CD4-positive, CD25-positive, alpha-beta regulatory T cell (primary cell): ENCODE data around the gene DSTN. TPM values are rescaled to one million over a fixed set of nuclear protein-coding genes. Genes with fewer than 3 reads are reported as not detected.
A peak's percentile ranks its signal among the peaks of the same experiment; 100 is the strongest.

Experiments used
- ATAC-seq, 2 donors: fragments of 150-1000 bp; cut with Tn5 transposase; one replicate each; pipeline ENCODE4 v1.10.0; 2021; ENCODE audit warnings: low read depth in 2 of 2, moderate number of reproducible peaks in 2 of 2, moderate library complexity in 1 of 2
- DNase-seq, 3 donors: peaks; one replicate each; pipeline versions ENCODE4 v3.0.0 to v3.0.0-alpha.2; 2012 to 2022; ENCODE audit warnings: mixed read lengths in 1 of 3
- H3K27ac ChIP-seq: one replicate; pipeline ENCODE4 v1.7.0; 2013; ENCODE audit warnings: mild to moderate bottlenecking, low read length; ENCODE audit not compliant: insufficient read depth, poor library complexity, severe bottlenecking
- H3K27me3 ChIP-seq: one replicate; pipeline ENCODE4 v1.7.0; 2013; ENCODE audit warnings: low read length; ENCODE audit not compliant: control insufficient read depth, insufficient read depth
- H3K36me3 ChIP-seq: one replicate; pipeline ENCODE4 v1.7.0; 2013; ENCODE audit warnings: mild to moderate bottlenecking, low read length, moderate library complexity; ENCODE audit not compliant: control insufficient read depth, insufficient read depth
- H3K4me1 ChIP-seq: 2 replicates; pipeline ENCODE4 v1.7.0; 2013; ENCODE audit warnings: mild to moderate bottlenecking, low read length; ENCODE audit not compliant: insufficient read depth, control insufficient read depth, poor library complexity, severe bottlenecking
- H3K4me3 ChIP-seq: one replicate; pipeline ENCODE4 v1.7.0; 2013; ENCODE audit warnings: low read depth, mild to moderate bottlenecking, low read length, moderate library complexity
- H3K9me3 ChIP-seq, 2 experiments: 1 replicate in 1 of 2; 2 replicates in 1 of 2; pipeline ENCODE4 v1.7.0; 2013; ENCODE audit warnings: low read length in 2 of 2, mild to moderate bottlenecking in 1 of 2, moderate library complexity in 1 of 2; ENCODE audit not compliant: control insufficient read depth in 2 of 2
- H3K27ac Mint-ChIP-seq, 3 donors: one replicate each; pipeline ENCODE4 v1.8.0; 2020 to 2022; ENCODE audit warnings: mild to moderate bottlenecking in 3 of 3, mixed read lengths in 3 of 3, moderate library complexity in 2 of 3
- H3K27me3 Mint-ChIP-seq: one replicate; pipeline ENCODE4 v1.8.0; 2022; ENCODE audit warnings: mild to moderate bottlenecking, mixed read lengths
- H3K36me3 Mint-ChIP-seq: one replicate; pipeline ENCODE4 v1.8.0; 2020; ENCODE audit warnings: mixed read lengths
- H3K4me1 Mint-ChIP-seq, 4 donors: one replicate each; pipeline ENCODE4 v1.8.0; 2020 to 2022; ENCODE audit warnings: mixed read lengths in 4 of 4, mild to moderate bottlenecking in 1 of 4
- H3K4me3 Mint-ChIP-seq, 4 donors: one replicate each; pipeline ENCODE4 v1.8.0; 2020 to 2022; ENCODE audit warnings: mild to moderate bottlenecking in 4 of 4, mixed read lengths in 4 of 4, moderate library complexity in 3 of 4
- H3K9me3 Mint-ChIP-seq, 7 donors: one replicate each; pipeline ENCODE4 v1.8.0; 2020 to 2022; ENCODE audit warnings: mixed read lengths in 7 of 7, mild to moderate bottlenecking in 3 of 7, moderate library complexity in 2 of 7
- polyA plus RNA-seq, 4 donors: library from polyadenylated mRNA; unstranded; fragments of 300-500 nt; fragmentation: Illumina TruSeq; gene quantifications; one replicate each; pipeline ENCODE4 v1.2.3, GENCODE V29; 2021
- total RNA-seq: library from RNA; stranded (reverse); gene quantifications from one replicate; pipeline ENCODE4 v1.2.3, GENCODE V29; 2022

DSTN gene
- total and polyA plus RNA-seq, 5 donors from 2014 or later: 50.6 to 145 (median 106) TPM

DNA sequence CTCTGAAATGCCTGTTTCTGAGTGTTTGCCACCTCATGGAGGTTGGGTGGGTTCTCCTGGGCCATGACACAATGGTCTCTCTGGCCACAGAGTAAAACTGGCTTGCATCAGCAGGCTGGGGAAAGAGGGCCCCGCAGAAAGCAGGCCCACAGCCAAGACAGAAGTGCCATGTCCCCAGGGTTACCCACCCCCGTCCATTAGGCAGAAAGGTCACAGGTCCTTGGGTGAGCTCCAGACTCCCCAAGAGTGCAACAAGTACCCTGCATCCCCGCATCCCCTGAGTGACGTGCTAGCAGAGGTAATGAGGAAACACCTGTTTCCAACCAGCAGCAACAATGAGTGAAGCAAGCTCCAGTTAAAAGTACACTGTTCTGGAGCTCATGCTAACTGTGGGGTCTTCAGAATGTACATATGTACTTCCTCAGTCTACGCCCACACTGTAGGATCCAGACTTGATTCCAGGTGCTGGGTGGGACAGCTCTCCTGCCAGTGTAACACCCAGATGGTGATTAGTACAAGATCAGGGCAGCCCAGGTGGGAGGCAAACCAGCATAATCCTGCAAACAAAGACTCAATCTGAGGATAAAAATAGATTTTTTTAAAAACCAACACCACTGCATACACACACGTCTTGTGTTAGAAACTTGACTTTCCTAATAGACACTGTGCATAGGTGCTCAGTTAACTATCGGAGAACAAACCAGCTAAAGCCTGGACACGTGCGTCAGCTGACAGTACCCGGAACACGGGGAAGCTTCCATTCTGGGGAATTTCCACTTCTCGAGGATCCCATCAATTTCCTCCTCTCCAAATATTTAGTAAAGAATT is 80.6 kb downstream of the DSTN start:
- Histone ChIP-seq H3K27ac (no peak overlapping the region), H3K4me1 (no peaks in the 10 kb centered on the region), H3K27me3 (no peaks in the 10 kb centered on the region), H3K9me3 (no peaks in the 10 kb centered on the region), H3K4me3 (no peak overlapping the region), H3K36me3 (no peaks in the 10 kb centered on the region)
- Mint-ChIP-seq H3K36me3 (peaks cover 10% of the 10 kb centered on the region), H3K27me3 (no peaks in the 10 kb centered on the region), H3K9me3 (no peaks in the 10 kb centered on the region), H3K27ac (no peak overlapping the region), H3K4me1 (peaks cover 0 to 5% (median 1%) of the 10 kb centered on the region in 4 donors), H3K4me3 (no peak overlapping the region)
- ATAC-seq (no peak), DNase-seq (no peak)

DNA sequence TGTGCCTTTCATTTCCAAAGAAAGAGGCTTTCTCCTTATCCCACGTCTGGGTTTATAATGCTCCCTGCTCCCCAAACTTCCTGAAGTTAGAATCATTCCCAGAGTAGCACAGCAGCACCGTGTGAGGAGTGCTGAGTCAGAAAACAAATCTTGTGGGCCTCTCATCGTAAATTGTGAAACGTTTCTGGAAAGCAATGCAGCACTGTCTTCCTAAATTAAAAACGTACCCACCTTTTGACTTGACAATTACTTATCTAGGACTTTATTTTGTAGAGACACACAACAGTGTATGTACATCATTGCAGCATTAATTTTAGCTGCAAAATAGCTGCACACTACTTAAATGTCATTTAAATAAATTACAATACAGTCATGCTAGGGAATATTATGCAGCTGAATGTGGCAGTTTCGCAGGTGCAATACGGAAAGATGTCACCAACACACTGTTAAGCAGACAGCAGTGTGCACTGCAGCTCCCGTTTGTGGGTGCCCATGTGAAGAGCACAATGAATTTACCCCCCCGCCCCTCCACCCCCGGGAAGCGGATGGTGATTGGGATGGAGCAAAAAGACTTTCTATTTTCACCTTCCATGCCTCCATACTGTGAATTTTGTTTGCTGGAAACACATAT is 81.4 kb downstream of the DSTN start:
- no peaks in the 10 kb centered on the region for H3K4me1 ChIP-seq
- no peaks in the 10 kb centered on the region for H3K9me3 ChIP-seq
- Mint-ChIP-seq H3K27ac (no peak overlapping the region), H3K9me3 (no peaks in the 10 kb centered on the region), H3K4me3 (no peak overlapping the region), H3K36me3 (peaks cover 10% of the 10 kb centered on the region), H3K27me3 (no peaks in the 10 kb centered on the region), H3K4me1 (peaks cover 0 to 5% (median 1%) of the 10 kb centered on the region in 4 donors)
- no peak overlapping the region for H3K27ac ChIP-seq
- ATAC-seq (no peak), DNase-seq (no peak)
- no peaks in the 10 kb centered on the region for H3K36me3 ChIP-seq
- H3K4me3 ChIP-seq: no peak overlapping the region
- no peaks in the 10 kb centered on the region for H3K27me3 ChIP-seq

DNA sequence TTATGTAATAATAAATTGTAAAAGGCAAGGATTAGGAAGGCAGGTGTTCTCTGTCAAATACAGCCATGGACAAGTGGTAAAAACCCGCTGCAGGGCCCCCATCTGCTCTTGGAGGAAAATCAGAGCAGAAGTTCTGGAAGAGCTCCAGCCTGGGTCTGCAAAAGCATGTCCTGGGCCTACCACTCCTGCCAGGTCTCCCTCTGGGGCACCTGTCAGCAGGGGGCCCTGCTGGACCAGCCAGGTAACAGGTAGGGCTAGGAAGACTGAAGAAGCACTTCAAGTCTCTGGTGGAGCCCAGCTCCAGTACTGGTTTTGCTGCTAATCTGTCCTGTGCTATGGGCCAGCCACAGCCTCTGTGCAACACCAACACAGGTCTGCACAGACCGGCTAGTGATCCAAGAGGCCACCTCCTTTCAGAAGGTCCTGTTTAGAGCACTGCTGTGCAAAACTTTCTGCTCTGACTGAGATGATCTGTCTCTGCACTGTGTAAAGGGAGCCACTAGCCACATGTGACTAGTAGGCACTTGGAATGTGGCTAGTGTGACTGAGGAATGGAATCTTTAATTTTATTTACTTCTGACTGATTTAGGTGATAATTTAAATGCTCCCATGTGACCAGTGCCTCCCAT is 82.0 kb downstream of the DSTN start:
- Mint-ChIP-seq H3K4me3 (no peak overlapping the region), H3K9me3 (no peaks in the 10 kb centered on the region), H3K4me1 (peaks cover 0 to 5% (median 1%) of the 10 kb centered on the region in 4 donors), H3K27me3 (no peaks in the 10 kb centered on the region), H3K27ac (no peak overlapping the region), H3K36me3 (peaks cover 10% of the 10 kb centered on the region)
- Histone ChIP-seq H3K27me3 (no peaks in the 10 kb centered on the region), H3K36me3 (no peaks in the 10 kb centered on the region), H3K4me3 (no peak overlapping the region), H3K4me1 (no peaks in the 10 kb centered on the region), H3K27ac (no peak overlapping the region), H3K9me3 (no peaks in the 10 kb centered on the region)
- DNase-seq (peak in 1 of 3 donors; percentile 18), ATAC-seq (no peak)

DNA sequence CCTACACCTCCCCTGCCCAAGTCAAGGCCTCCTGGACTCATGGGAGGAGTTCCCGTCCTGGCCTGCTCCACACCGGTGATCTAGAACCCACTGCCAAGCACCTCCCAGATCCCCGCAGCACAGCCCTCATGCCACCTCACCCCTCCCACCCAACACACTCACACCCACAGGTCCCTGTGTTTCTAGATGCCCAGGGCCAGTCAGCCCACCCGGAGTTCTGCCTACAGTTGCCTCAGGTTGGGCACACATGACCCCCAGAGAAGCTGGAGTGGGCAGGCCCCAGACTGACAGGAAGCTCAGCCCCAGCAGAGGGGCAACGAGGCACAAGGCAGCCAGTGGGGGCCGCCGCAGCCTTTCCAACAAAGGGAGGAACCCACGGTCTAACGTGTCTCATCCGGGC is 82.5 kb downstream of the DSTN start:
- H3K27ac ChIP-seq: no peak overlapping the region
- H3K27ac Mint-ChIP-seq: no peak overlapping the region
- no peaks in the 10 kb centered on the region for H3K9me3 ChIP-seq
- ATAC-seq (no peak), DNase-seq (no peak)
- peaks cover 12% of the 10 kb centered on the region for H3K36me3 Mint-ChIP-seq
- H3K27me3 Mint-ChIP-seq: no peaks in the 10 kb centered on the region
- no peaks in the 10 kb centered on the region for H3K27me3 ChIP-seq
- no peaks in the 10 kb centered on the region for H3K9me3 Mint-ChIP-seq
- peaks cover 0 to 5% (median 4%) of the 10 kb centered on the region in 4 donors for H3K4me1 Mint-ChIP-seq
- H3K4me1 ChIP-seq: no peaks in the 10 kb centered on the region
- no peak overlapping the region for H3K4me3 Mint-ChIP-seq
- no peak overlapping the region for H3K4me3 ChIP-seq
- no peaks in the 10 kb centered on the region for H3K36me3 ChIP-seq

DNA sequence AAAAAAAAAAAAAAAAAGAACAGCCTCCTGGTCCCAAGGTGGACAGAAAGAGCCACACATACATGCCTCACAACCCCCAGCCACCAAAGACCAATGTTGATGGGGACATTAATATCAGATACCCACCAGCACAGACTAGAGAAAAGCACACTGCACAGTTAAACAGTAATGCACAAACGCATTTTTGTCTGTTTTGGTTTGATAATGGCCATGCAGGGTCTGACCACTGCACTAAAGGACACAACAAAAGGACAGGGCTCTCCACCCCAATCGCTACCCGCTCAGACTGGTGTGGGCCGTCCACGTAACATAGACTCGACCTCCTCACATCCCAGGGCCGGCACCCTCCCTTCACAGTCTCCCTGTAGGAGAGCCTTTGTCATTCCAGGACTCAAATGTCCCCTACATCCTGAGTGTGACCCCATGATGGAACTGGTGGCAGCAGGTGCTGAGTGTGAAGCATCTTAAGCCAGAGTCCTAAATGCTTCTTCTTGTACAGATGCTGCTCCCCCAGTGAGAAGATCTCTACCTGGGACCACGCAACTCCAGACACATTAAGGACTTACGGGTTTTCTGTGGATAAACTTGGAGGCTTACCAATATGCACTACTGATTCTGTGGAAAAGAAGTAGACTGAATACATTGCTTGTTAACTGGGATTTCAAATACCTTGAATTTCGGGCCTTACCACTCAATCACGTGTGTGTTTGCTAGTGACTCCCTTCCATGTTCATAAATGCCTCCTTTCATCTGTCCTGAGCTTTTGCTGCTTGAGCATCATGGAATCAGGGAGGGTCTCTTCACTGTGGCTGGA is 84.2 kb downstream of the DSTN start:
- Histone ChIP-seq H3K36me3 (no peaks in the 10 kb centered on the region), H3K27ac (no peak overlapping the region), H3K4me1 (no peaks in the 10 kb centered on the region), H3K9me3 (no peaks in the 10 kb centered on the region), H3K4me3 (no peak overlapping the region), H3K27me3 (no peaks in the 10 kb centered on the region)
- Mint-ChIP-seq H3K27me3 (no peaks in the 10 kb centered on the region), H3K9me3 (no peaks in the 10 kb centered on the region), H3K4me1 (peaks cover 0 to 5% (median 4%) of the 10 kb centered on the region in 4 donors), H3K27ac (no peak overlapping the region), H3K4me3 (no peak overlapping the region), H3K36me3 (peaks cover 27% of the 10 kb centered on the region)
- DNase-seq (no peak), ATAC-seq (no peak)

DNA sequence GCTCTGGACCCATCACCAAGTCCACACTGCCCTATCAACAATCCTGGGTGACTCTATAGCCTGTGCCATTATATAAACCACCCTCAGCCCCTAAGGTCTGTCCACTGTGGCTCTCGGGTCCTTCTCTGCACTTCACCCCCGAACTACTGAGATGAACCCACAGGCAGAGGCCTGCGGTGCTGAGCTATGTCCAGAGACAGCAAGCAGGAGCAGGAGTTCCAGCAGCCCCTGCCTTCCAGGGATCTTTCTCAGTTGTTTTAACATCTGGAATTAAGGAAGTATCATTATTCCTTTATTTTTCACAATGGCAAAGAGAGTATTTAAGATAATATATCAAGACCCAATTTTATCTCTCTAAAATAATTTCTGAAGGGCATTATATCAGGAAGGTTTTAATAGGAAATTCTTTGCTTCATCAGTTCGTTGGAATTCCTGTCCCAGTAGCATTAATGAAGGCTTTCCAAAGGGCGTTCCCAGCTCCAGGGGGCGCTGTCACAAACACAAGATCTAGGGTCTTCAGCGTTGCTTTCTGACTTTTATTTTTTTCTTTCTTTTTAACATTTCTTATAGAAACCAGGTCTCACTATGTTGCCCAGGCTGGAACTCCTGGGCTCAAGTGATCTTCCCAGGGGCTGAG is 84.9 kb downstream of the DSTN start:
- Histone ChIP-seq H3K9me3 (no peaks in the 10 kb centered on the region), H3K36me3 (no peaks in the 10 kb centered on the region), H3K4me3 (no peak overlapping the region), H3K4me1 (no peaks in the 10 kb centered on the region), H3K27me3 (no peaks in the 10 kb centered on the region), H3K27ac (no peak overlapping the region)
- DNase-seq (no peak), ATAC-seq (no peak)
- Mint-ChIP-seq H3K36me3 (peaks cover 27% of the 10 kb centered on the region), H3K4me1 (peaks cover 0 to 5% (median 3%) of the 10 kb centered on the region in 4 donors), H3K4me3 (no peak overlapping the region), H3K27me3 (no peaks in the 10 kb centered on the region), H3K27ac (no peak overlapping the region), H3K9me3 (no peaks in the 10 kb centered on the region)

DNA sequence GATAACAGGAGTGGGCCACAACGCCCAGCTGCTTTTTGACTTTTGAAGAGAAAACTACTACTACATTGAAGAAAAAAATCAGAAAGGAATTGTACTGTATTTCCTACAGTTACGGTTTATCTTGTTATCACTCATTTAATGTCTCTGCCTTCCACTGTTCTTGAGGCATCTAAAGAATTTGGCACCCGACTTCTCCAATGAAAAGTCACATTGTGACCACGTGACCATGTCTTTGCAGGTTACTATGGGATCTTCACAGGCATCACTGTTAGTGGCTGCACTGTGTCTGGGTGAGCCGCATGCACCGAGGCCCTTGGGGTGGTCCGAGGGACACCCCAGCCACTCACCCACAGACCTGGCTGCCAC is 85.4 kb downstream of the DSTN start:
- peak overlapping the region in 1 of 3 donors; percentile 40 for H3K27ac Mint-ChIP-seq

More for the DNA sequence above, 85.4 kb downstream of the DSTN start:
- Mint-ChIP-seq H3K36me3 (peaks cover 32% of the 10 kb centered on the region), H3K4me1 (peaks cover 0 to 5% (median 3%) of the 10 kb centered on the region in 4 donors), H3K9me3 (peaks cover 0 to 2% (median 0%) of the 10 kb centered on the region in 7 donors), H3K4me3 (no peak overlapping the region), H3K27me3 (no peaks in the 10 kb centered on the region)
- DNase-seq (no peak), ATAC-seq (no peak)
- H3K27me3 ChIP-seq: no peaks in the 10 kb centered on the region
- no peaks in the 10 kb centered on the region for H3K9me3 ChIP-seq
- H3K36me3 ChIP-seq: no peaks in the 10 kb centered on the region
- H3K4me3 ChIP-seq: no peak overlapping the region
- H3K27ac ChIP-seq: no peak overlapping the region
- H3K4me1 ChIP-seq: no peaks in the 10 kb centered on the region
